ENCODE measurements around the gene VPS33B.
"Not testable (repeated sequence)": the region's sequence is repeated elsewhere in the genome, so short reads cannot be mapped to it uniquely, and the experiment has no call there.

VPS33B gene

DNA sequence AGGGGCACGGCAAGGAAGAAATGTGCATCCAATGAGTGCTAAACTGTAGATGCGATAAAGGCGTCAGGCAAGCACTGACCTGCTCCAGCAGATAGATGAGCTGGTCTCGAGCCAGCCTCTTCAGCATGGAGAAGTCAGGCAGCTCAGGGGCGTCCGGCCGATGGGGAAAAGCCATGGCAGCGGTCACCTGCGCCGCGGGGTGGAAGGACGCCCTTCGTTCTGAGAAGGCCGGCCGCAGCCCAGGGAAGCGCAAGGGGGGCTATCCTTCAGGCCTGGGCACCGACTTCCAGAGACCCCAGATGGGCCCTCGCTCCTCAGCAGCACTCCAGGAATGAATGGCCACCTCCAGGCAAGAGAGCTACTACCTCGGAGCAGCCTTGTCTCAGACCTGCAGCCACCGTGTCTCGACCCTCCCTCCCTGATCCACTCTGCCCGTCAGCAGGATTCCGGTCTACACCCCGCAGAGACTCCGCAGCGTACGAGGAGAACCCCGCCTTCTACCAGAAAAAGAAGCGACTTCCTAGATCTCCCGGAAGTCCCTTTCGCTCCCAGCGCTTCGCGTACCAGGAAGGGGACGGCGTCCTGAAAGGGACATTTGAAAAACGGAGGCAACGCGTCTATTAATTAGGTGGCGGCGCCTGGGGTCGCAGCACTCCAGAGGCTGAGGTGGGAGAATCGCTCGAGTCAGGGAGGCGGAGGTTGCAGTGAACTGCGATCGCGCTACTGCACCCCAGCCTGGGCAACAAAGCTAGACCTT lies at the start of gene VPS33B:
Gene VPS33B (minus strand): TSS at position 520 of the 757 bp plus-strand sequence. CDS start 345 bp downstream, at position 175.
- DNase-seq (ENCODE audit: low read depth) = peak; percentile 58

DNA sequence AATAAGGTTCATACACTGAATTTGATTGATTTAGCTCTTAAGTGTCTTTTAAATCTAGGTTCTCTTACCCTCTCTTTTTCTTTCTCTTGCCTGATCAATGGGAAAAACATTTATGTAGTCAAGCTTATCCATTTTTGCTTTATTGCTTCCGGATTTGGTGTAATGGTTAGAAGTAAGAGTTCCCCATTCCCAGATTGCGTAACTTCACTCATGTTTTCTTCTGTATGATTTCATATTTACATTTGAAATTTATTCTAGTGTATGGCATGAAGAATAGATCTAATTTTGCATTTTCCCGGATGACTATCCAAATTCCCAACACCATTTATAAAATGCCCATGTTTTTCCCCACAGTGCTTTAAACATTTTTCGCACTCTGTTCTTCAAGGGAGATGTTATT lies 49.8 kb upstream of the VPS33B start:
- no peak for DNase-seq (ENCODE audit: low read depth)

DNA sequence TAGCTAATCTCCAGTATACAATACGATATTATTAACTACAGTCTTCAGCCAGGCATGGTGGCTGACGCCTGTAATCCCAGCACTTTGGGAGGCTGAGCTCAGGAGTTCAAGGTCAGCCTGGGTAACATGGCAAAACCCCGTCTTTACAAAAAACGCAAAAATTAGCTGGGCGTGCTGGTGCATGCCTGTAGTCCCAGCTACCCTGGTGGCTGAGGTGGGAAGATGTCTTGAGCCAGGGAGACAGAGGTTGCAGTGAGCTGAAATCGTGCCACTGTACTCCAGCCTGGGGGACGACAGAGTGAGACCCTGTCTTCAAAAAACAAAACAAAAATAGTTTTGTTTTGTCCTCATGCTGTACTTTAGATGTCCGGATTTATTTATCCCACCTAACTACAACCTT lies 48.5 kb upstream of the VPS33B start:
- no peak for DNase-seq (ENCODE audit: low read depth)

DNA sequence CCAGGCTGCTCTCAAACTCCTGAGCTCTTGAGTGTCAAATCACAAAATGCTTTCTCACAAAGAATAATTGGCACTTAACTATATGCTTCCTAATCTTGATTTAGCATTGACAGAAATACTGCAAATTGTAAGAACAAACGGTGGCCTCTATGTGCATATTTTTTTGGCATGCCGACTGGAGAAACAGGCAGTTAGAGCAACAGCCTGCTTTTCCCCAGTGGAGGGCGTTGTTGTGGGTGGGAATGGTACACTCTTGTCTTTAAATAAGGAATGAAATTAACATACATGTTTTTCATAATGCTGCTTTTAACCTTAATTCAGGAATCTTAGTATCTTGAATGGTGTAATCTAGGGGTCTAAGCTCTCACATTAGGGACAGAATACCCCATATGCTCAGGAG lies 46.6 kb upstream of the VPS33B start:
- DNase-seq (ENCODE audit: low read depth) = no peak

DNA sequence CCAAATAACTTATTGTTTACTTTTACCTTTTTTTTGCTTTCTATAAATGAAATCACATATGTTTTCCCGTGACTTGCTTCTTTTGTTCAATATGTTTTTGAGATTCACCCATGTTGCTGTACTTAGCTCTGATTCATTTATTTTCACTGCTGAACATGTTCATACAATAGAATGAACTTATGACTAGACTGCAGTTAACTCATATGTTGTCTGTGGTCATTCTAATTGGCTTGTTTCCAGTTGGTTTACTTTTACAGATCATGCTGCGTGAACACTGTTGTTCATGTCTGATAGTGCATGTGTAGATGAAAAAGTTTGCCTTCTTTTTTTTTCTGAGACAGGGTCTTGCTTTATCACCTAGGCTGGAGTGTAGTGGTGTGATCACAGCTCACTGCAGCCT lies 46.0 kb upstream of the VPS33B start:
- DNase-seq (ENCODE audit: low read depth) = no peak

DNA sequence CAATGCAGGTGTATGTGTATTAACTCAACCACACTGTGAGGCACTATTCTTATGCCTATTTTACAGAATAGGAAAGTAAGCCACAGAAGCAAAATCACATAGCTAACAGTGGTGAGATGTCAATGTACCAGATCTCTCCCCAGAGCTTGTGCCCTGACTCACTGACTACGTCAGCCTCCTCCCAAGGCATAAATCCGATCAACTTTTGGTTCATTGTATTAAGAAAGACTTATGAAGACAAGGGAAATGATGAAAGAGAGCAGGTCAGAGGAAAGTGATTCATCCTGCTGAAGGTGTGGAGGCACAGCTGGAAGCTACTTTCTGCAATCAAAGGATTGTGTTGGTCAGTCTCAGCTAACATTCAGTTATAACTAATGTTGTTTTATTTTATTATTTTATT lies 44.6 kb upstream of the VPS33B start:
- DNase-seq (ENCODE audit: low read depth) = no peak

DNA sequence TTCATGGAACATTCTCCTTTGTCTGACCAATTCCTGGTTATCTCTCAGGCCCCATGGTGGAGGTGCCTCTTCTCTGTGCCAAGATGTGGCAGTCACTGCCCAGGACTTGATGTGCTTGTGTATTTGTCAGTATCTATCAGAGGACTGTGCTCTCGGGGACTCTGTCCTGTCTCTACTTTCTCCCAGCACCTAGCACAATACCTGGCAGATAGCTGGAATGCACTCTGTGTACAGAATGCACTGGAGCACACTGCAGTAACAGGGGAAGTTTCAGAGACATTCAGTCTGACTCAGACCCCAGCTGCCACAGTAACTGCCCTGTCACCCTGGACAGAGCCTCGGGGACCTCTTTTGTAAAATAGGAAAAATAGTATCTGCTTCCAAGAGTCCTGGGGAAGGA lies 43.1 kb upstream of the VPS33B start:
- no peak for DNase-seq (ENCODE audit: low read depth)

DNA sequence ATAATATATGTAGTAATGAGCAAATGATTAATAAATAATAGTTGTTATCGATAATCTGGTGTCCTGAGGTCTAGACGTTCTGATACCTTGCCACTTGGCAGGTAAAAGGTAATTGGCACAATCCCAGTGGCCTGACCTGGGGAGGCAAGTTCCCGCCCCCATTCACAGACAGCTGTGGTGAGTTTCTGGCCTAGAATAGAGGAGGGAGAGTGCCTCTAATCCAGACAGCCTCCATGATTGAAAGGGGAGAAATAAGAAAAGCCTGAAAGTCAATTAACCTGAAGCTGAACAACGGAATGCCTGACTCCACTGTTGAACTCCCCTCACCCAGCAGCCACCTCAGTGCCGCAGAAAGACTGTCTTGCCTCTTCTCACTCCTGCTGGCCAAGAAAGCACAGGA lies 39.6 kb upstream of the VPS33B start:
- DNase-seq (ENCODE audit: low read depth) = no peak

DNA sequence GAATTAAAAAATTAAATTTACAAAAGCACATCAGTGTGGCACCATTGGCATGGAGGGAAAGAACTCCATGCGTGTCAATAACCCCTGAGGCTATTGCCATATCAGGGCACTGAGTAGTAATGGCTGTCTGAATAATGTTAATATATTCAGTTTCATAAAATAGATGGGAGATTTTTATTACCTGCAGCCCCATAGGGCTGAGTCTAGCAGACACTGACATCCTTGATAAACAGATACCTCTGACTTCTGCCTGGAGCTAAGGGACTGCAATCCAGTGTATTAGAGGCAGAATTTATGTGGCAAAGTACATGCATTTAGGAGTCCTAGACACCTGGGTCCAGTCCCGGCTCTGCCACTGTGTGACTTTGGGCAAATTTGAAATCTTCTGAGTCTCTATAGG lies 38.8 kb upstream of the VPS33B start:
- no peak for DNase-seq (ENCODE audit: low read depth)

DNA sequence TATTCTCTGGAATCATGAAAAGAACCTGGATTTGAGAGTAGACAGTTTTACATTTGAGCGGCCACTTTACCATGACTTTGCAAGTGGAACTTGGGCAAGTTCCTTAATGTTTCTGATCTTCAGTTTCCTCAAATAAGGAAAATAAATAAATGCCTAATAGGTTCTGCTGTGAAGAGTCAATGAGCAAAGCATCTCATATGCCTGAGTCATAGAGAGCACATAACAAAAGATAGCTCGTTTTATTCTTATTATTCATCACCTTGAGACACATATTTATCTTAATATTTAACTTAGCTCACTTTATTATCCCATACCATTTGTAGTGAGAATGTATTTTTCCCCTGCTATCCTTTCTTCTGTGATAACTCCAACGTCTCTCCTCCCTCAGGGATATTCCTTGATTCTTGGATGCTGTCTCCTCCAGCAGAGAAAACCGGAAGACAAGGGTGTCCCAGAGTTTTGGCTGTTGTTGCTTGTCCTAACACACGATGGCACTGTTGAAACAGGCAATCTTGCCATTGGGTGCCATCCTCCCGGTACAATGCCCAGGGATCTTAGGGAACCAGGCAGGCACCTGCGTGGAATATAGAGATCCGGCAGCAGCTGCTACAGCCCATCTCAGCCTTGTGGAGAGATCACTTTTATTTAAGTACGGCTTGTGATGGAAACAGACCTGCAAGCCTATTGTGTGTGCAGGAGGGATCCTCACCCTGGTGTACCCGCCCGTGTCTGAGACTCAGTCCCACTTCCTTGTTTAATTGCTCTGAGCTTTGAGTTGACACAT lies 33.3 kb upstream of the VPS33B start:
- DNase-seq (ENCODE audit: low read depth) = peak; percentile 39

DNA sequence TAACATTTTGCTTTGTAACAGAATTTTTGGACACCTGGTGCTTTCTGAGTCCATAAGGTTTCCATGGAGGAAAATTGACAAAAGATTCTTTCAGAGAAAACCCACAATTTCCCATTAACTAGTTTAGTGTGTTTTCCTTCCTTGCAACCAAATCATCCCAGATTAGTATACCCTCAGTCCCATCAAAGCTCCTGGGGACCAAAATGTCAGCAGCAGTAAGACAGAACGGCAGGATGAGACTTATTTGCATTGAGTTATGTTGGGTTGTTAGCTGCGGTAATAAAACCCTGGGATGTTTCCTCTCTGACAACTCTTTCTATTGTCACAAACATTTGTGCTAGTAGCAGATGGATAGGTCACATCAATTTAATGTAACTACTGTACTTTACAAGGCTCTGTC lies 32.4 kb upstream of the VPS33B start:
- no peak for DNase-seq (ENCODE audit: low read depth)

DNA sequence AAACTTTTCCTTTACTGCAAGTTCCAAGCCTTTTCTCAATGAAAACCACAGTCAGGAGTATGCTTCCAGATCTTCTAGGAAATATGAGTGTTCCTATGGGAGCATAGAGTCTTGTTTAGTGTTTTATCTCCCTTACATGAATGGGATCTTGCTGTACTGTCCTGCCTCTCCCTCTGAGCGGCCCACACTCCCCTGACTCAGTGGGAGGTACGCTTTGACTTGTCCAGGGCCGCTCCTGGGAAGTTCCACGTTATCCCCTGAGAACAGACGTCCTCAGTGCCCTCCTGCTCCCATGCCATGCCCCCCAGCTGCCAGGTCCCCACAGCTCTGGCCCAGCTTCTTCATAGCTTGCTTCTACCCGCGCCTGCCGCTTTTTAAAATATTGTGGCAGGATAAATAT lies 28.9 kb upstream of the VPS33B start:
- DNase-seq (ENCODE audit: low read depth) = no peak

DNA sequence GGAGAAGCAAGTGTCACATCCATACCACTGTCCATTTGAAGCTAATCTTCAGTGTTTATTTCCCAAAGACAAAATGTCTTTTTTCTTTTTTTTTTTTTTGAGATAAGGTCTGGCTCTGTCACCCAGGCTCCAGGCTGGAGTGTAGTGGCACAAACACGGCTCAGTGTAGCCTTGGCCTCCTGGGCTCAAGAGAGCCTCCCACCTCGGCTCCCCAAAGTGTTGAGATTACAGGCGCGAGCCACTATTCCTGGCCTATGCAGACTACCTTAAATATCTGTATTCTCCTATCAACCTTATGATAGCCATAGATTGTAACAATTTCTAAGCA lies 27.7 kb upstream of the VPS33B start:
- no peak for DNase-seq (ENCODE audit: low read depth)

DNA sequence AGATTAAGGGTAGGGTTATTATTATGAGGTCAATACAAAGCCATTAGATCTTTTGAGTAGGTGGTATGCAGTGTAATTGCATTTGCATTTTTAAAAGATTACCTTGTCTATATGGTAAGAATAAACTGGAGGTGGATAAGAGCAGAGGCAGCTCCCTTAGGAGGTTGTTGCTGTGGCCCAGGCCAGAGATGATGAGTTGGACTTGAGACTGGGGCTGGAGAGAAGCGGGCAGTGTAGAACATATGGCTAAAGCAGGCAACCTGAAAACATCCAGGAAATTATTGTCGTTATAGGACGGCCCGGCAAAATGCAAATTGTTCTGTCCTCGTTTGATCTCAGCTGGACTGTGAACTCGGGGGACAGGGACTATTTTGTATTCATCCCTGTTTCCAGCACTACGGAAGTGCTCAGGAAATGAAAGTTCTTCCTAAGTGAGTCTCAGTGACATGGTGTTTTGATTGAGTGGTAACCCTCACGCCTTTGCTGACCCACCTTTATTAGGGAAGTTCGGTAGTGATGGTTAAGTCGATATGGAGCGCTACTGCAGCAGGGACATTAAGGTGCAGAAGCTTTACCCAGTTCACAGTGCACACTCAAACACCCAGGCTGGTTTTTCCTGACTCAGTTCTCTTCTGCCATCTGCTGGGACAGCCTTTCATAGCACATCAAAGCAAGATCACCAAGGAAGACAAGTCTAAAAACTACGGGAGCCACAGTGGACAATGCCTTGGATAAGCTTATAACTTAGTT lies 27.2 kb upstream of the VPS33B start:
- DNase-seq (ENCODE audit: low read depth) = peak; percentile 38

DNA sequence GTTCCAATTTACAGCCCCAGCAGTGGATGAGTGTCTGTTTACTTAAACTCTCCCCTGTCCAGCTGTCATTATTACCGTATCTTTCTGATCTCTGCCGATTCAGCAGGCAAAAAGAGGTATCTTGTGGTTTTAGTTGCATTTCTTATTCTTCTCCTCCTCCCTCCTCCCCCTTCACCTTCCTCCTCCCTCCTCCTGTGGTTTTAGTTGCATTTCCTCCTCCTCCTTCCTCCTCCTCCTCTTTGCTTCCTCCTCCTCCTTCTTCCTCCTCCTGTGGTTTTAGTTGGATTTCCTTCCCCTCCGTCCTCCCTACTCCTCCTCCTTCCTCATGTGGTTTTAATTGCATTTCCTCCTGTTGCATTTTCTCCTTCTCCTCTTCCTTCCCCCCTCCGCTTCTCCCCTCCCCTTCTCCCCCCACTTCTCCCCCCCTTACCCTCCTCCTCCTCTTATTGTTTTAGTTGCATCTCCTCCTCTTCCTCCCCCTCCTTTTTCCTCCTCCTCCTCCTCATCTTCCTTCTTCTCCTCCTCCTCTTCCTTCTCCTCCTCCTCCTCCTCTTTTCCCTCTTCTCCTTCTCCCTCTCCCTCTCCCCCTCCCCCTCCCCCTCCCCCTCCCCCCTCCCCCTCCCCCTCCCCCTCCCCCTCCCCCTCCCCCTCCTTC lies 25.3 kb upstream of the VPS33B start:
- DNase-seq (ENCODE audit: low read depth) = no peak

DNA sequence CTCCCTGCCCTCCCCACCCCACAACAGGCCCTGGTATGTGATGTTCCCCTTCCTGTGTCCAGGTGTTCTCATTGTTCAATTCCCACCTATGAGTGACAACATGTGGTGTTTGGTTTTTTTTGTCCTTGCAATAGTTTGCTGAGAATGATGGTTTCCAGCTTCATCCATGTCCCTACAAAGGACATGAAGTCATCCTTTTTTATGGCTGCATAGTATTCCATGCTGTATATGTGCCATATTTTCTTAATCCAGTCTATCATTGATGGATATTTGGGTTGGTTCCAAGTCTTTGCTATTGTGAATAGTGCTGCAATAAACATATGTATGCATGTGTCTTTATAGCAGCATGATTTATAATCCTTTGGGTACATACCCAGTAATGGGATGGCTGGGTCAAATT lies 23.7 kb upstream of the VPS33B start:
- DNase-seq (ENCODE audit: low read depth) = not testable (repeated sequence)

DNA sequence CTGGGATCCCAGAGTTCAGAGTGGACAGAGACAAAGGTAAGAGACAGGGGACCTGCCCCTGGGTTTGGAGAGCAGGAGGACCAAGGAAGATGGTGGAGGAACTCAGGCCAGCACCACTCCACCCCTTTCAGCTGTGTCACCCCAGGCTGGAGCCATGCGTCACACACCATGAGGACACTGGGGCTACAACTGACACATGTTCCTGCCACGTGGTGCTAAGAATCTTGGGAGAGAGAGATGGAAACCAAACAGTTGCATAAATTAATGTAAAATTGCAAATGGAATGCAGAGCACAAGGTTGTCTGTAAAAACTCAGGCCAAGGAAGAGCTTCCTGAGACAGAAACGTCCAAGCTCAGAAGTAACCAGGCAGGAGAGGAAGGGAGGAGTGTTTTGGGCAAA lies 22.7 kb upstream of the VPS33B start:
- DNase-seq (ENCODE audit: low read depth) = no peak

DNA sequence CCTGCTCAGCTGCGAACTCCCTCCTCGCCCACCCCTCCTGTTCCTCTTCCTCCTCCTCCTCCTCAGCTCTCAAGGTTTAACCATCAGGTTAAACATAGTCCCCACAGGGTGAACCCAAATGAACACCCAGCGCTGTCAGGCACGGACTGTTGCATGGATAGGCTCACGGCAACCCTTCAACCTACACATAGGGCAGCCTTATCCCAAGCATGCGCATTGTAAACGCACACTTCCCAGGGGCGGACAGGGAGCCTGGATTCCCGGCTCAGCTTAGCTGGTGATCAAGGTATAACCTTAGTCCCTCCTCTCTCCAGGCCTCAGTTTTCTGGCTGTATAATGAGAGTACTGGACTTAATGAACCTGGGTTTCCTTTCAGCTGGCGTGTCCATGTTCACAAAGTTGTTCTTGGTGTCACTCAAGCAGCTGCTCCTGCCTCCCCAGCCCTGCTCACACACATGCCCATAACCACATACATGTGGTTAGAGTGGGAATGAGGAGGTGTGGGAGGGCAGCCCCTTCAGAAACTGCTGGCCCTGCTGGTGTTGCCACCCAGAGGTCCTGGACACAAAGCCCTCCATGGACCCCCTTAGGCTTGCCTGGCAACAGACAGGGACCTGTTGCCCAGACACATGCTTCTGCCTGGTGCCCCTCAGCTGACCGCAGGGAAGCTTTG lies 20.9 kb upstream of the VPS33B start:
- no peak for DNase-seq (ENCODE audit: low read depth)

DNA sequence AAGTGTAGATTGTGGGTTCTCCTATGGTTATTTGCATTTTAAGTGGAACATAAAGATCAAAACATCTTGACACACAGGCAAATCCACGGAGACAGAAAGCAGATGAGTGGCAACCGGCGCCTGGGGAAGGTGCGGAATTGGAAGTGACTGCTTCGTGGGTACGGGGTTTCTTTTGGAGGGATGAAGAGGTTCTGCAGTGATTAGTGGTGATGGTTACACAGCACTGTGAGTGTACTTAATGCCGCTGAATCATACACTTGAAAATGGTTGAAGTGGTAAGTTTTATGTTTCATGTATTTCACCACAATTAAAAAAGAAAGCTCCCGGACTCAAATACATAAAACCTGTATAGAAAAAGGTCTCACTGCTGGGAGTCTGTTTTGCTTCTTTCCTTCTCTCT lies 18.5 kb upstream of the VPS33B start:
- DNase-seq (ENCODE audit: low read depth) = no peak

DNA sequence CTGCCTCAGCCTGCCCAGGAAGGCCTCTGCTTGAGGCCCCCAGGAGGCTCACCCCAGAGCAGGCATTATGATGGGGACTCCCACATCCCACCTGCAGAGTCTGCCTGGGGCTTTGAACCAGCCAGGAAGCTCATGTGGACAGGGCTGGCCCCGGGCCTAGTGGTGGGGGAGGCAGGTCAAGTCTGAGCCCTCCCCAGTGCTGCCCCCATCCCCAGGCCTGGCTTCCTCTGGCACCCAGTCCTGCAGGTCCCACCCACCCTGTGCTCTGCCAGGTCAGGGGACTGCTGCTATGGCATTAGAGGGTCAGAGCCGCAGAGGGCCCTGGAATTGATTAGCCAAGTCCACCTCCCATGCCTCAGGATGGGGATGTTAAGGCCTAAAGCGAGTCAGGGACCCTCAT lies 17.6 kb upstream of the VPS33B start:
- DNase-seq (ENCODE audit: low read depth) = no peak

DNA sequence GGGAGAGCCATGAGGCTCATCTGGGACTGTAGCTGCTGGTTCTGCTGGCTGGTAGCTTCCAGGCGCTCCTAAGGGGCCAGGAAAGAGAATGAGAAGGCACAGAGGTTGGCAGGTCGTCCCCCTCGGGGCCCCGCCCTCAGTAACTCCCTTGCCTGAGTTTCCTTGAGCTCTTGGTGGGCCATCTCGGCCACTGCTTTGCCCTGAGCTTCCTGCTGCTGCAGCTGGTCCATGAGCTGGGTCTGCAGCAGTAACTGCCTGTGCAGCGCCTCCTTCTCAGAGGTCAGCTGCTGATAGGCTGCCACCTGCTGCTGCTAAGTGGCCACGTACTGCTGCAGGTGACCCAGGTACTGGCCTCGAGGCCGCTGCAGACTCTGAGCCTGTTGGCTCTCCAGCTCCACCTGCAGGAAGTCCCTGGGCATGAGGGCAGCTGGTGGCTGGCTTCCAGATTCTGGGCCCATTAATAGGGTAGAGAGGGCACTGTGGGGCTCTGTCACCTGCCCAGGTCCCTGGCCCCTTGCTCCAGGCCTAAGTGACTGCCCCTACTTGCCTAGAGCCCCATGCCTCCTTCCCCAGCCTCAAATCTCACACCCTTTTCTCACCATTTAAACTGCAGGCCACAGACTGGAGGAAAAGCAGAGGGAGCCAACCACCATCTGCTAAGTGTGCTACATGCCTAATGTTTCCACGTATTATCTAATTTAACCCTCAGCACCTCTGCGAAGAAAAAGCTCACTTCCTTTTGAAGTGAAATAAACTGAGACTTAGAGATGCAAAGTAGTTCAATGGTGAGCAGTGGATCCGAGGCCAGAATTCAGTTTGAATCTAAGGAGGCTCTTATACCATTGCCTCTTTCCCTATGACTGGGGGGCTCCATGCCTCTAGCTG lies 10.8 kb upstream of the VPS33B start:
- no peak for DNase-seq (ENCODE audit: low read depth)

Measured in GM04504 (cell line).